ENCODE measurements around the gene TGFB1I1. TPM values are rescaled to one million over a fixed set of nuclear protein-coding genes. Genes with fewer than 3 reads are reported as not detected.

The TGFB1I1 gene
- polyA plus RNA-seq, 2 of the 4 experiments (the other 2 are of a cell fraction) = 8.3 to 75.1 TPM

GRCh38 chr16:31451201-31451600 is 20.8 kb upstream of the TGFB1I1 start:
- Histone ChIP-seq H3K4me3 (no peak overlapping the region), H3K27ac (peak overlapping the region; percentile 74 to 85), H3K4me2 (peak overlapping the region; percentile 60), H3K4me1 (peaks cover 51% of the 10 kb centered on the region), H3K9me3 (no peaks in the 10 kb centered on the region)
- CTCF ChIA-PET = interaction anchor here (1.0 to 2.5 kb wide), 13 partner anchors 7 to 498 kb away, joined by 3 to 15 read pairs (median 6); partner anchors contain the start of gene ZNF843
- FAIRE-seq (no peak), ATAC-seq (no peak), DNase-seq (ENCODE audit: low read depth in 1 of 2, low spot score in 1 of 2) (no peak)
- TF ChIP-seq ZC3H11A (IDR thresholded peaks at IDR 0.05) (no peak), HOXB13 (CRISPR knock-in tag; IDR thresholded peaks at IDR 0.05; ENCODE audit: low read depth) (no peak), SMC3 (IDR thresholded peaks at IDR 0.05) (no peak), CBX2 (IDR thresholded peaks at IDR 0.05; ENCODE audit: borderline replicate concordance, low read depth) (no peak), JUN (IDR thresholded peaks at IDR 0.05) (no peak), MAZ (IDR thresholded peaks at IDR 0.05; ENCODE audit: borderline replicate concordance, low read depth, low read length) (no peak)
- WGBS (ENCODE audit: missing lambda C conversion rate) = 72% methylated on average over 5 of the region's 5 CpGs
- POLR2A ChIA-PET = interaction anchor here (1.0 to 1.4 kb wide), 3 partner anchors 9 to 333 kb away, joined by 3 to 8 read pairs (median 4); partner anchors contain the start of genes ARMC5, FUS and KAT8

- TF ChIP-seq MAX (IDR thresholded peaks at IDR 0.05) (peak; percentile 27; the same call in 1 of the 2 replicates), CTCF (IDR thresholded peaks at IDR 0.05) (peak; percentile 29; the same call in 1 of the 3 replicates), SMC3 (IDR thresholded peaks at IDR 0.05) (0 out of 3 replicates have a peak, but pooled peaks have one; percentile 3), MYC (IDR thresholded peaks at IDR 0.05; ENCODE audit: borderline replicate concordance, low read length) (peak; percentile 57; the same call in 1 of the 2 replicates), RAD21 (conservative IDR thresholded peaks at IDR 0.05 in 1 of 2, IDR thresholded peaks at IDR 0.05 in 1 of 2) (peak in 1 of 2 experiments; percentile 47; a peak in 2 of 5 replicates), RCOR1 (IDR thresholded peaks at IDR 0.05; ENCODE audit: low read depth, low read length) (no peak), POLR2A (IDR thresholded peaks at IDR 0.05; ENCODE audit: low read length) (peak; percentile 15; the same call in 1 of the 2 replicates), MAFK (IDR thresholded peaks at IDR 0.05; ENCODE audit: partially characterized antibody) (no peak)
- H3K27ac ChIP-seq = peak overlapping the region; percentile 74 to 85
- no peak overlapping the region for H3K4me3 ChIP-seq
- ATAC-seq = peak; percentile 94 to 95
- no peaks in the 10 kb centered on the region for H3K9me3 ChIP-seq
- POLR2A ChIA-PET = interaction anchor here (0.5 to 1.4 kb wide), 4 partner anchors 8 to 385 kb away, joined by 3 to 8 read pairs (median 4); partner anchors contain the start of genes ARMC5, FUS and KAT8
- peak overlapping the region; percentile 60 for H3K4me2 ChIP-seq
- WGBS (ENCODE audit: missing lambda C conversion rate) = 44% methylated on average over 10 of the region's 11 CpGs
- DNase-seq (ENCODE audit: low read depth in 1 of 2, low spot score in 1 of 2) = peak; percentile 82 to 85
- CTCF ChIA-PET = interaction anchor here (0.7 to 2.5 kb wide), 16 partner anchors 8 to 498 kb away, joined by 3 to 15 read pairs (median 4); partner anchors contain the start of gene ZNF843
- no peak for FAIRE-seq
- peaks cover 55% of the 10 kb centered on the region for H3K4me1 ChIP-seq
These were observed 20.1 kb upstream of the TGFB1I1 start for GRCh38 chr16:31451681-31452351.

- ChIA-PET CTCF (interaction anchor here (0.6 to 2.5 kb wide), 12 partner anchors 8 to 704 kb away, joined by 3 to 15 read pairs (median 4); partner anchors contain the start of genes PHKG2 and ZNF843), POLR2A (interaction anchor here (1.2 to 1.4 kb wide), 2 partner anchors 10 to 456 kb away, joined by 3 to 4 read pairs; partner anchors contain the start of gene ZNF843)
- FAIRE-seq = no peak
- TF ChIP-seq CEBPB (IDR thresholded peaks at IDR 0.05) (no peak), MAFK (IDR thresholded peaks at IDR 0.05; ENCODE audit: partially characterized antibody) (peak; percentile 42), ZNF302 (CRISPR knock-in tag; IDR thresholded peaks at IDR 0.05) (0 out of 2 replicates have a peak, but pooled peaks have one; percentile 60), GATA3 (IDR thresholded peaks at IDR 0.05; ENCODE audit: borderline replicate concordance) (no peak)
- Histone ChIP-seq H3K4me2 (peak overlapping the region; percentile 60), H3K9me3 (no peaks in the 10 kb centered on the region), H3K27ac (peak overlapping the region; percentile 74 to 85), H3K4me3 (no peak overlapping the region), H3K4me1 (peaks cover 64% of the 10 kb centered on the region)
- peak; percentile 57 to 64; a peak in 5 of 6 replicates for ATAC-seq
- peak in 1 of 2 experiments; percentile 76 for DNase-seq (ENCODE audit: low read depth in 1 of 2, low spot score in 1 of 2)
- 63% methylated on average over 3 of the region's 3 CpGs for WGBS (ENCODE audit: missing lambda C conversion rate)
These were observed 19.3 kb upstream of the TGFB1I1 start for GRCh38 chr16:31452631-31453106.

Measured in A549 (cell line).